HepG2 (cell line): ENCODE data around the gene RTBDN. TPM values are rescaled to one million over a fixed set of nuclear protein-coding genes. Genes with fewer than 3 reads are reported as not detected.

Experiments used
- ADNP ChIP-seq: sonication (generic); formaldehyde crosslinking; IDR thresholded peaks from 2 replicates; pipeline ENCODE4 v1.4.0; 2020; ENCODE audit warnings: missing genetic modification reagents
- ATF1 ChIP-seq: IDR thresholded peaks from 2 replicates; pipeline ENCODE4 v1.6.1; 2016; ENCODE audit warnings: mild to moderate bottlenecking, control low read depth
- ATRX ChIP-seq: sonication (generic); formaldehyde crosslinking; IDR thresholded peaks from 2 replicates; pipeline ENCODE4 v1.4.0; 2020; ENCODE audit warnings: missing genetic modification reagents, borderline replicate concordance
- DPF2 ChIP-seq: sonication (generic); formaldehyde crosslinking; IDR thresholded peaks from 2 replicates; pipeline ENCODE4 v1.4.0; 2020; ENCODE audit warnings: mild to moderate bottlenecking, low read depth, missing genetic modification reagents, borderline replicate concordance
- ELF3 ChIP-seq: IDR thresholded peaks from 2 replicates; pipeline ENCODE4 v1.6.1; 2016; ENCODE audit warnings: missing genetic modification reagents, missing compliant biosample characterization
- ELF4 ChIP-seq: sonication (generic); formaldehyde crosslinking; IDR thresholded peaks from 2 replicates; pipeline ENCODE4 v1.5.0; 2020; ENCODE audit warnings: missing genetic modification reagents, mild to moderate bottlenecking, moderate library complexity, borderline replicate concordance
- FOXA3 ChIP-seq: IDR thresholded peaks from 2 replicates; pipeline ENCODE4 v1.6.1; 2016; ENCODE audit warnings: missing genetic modification reagents, missing compliant biosample characterization
- KLF15 ChIP-seq: sonication (generic); formaldehyde crosslinking; IDR thresholded peaks from 2 replicates; pipeline ENCODE4 v1.8.1; 2023; ENCODE audit warnings: borderline replicate concordance, mild to moderate bottlenecking, inconsistent platforms, missing genetic modification reagents, mixed read lengths
- MBNL3 ChIP-seq: fragments of 250-450 bp; sonication (Bioruptor Pico); conservative IDR thresholded peaks from 2 replicates; pipeline ENCODE4 v1.8.0; 2022; ENCODE audit warnings: mild to moderate bottlenecking, inconsistent platforms
- NFKBIZ ChIP-seq: IDR thresholded peaks from 2 replicates; pipeline ENCODE4 v1.6.1; 2018; ENCODE audit warnings: missing genetic modification reagents, missing compliant biosample characterization
- NR2C2 ChIP-seq: sonication (generic); formaldehyde crosslinking; IDR thresholded peaks from 2 replicates; pipeline ENCODE4 v1.4.0; 2020; ENCODE audit warnings: missing genetic modification reagents, mild to moderate bottlenecking, moderate library complexity, borderline replicate concordance
- RAD21 ChIP-seq: fragments of 450-650 bp; formaldehyde crosslinking; IDR thresholded peaks from 2 replicates; pipeline ENCODE4 v1.5.0; 2020; ENCODE audit warnings: mild to moderate bottlenecking
- SNAPC2 ChIP-seq: sonication (generic); formaldehyde crosslinking; IDR thresholded peaks from 2 replicates; pipeline ENCODE4 v1.8.1; 2022; ENCODE audit warnings: mild to moderate bottlenecking, missing genetic modification reagents
- SOX5 ChIP-seq: IDR thresholded peaks from 2 replicates; pipeline ENCODE4 v1.6.1; 2016; ENCODE audit warnings: borderline replicate concordance
- SP140L ChIP-seq: sonication (generic); formaldehyde crosslinking; IDR thresholded peaks from 2 replicates; pipeline ENCODE4 v1.4.0; 2020; ENCODE audit warnings: missing genetic modification reagents, borderline replicate concordance
- SUZ12 ChIP-seq: fragments of 150-350 bp; IDR thresholded peaks from 2 replicates; pipeline ENCODE4 v1.6.1; 2014; ENCODE audit warnings: low read depth, low read length
- ZFAT ChIP-seq: sonication (generic); formaldehyde crosslinking; conservative IDR thresholded peaks from 2 replicates; pipeline ENCODE4 v1.8.1; 2023; ENCODE audit warnings: missing genetic modification reagents, inconsistent platforms
- ZFP82 ChIP-seq: sonication (generic); formaldehyde crosslinking; IDR thresholded peaks from 2 replicates; pipeline ENCODE4 v1.5.1; 2020; ENCODE audit warnings: mild to moderate bottlenecking, missing genetic modification reagents, borderline replicate concordance
- ZNF207 ChIP-seq: fragments of 450-650 bp; IDR thresholded peaks from 2 replicates; pipeline ENCODE4 v1.6.1; 2016; ENCODE audit warnings: antibody characterized with exemption, borderline replicate concordance
- ZNF3 ChIP-seq: IDR thresholded peaks from 2 replicates; pipeline ENCODE4 v1.7.0; 2017; ENCODE audit warnings: inconsistent platforms
- ZNF354B ChIP-seq: sonication (generic); formaldehyde crosslinking; IDR thresholded peaks from 2 replicates; pipeline ENCODE4 v1.8.0; 2022; ENCODE audit warnings: mild to moderate bottlenecking, missing genetic modification reagents
- ZNF644 ChIP-seq: IDR thresholded peaks from 2 replicates; pipeline ENCODE4 v1.6.1; 2016; ENCODE audit warnings: low read depth
- ZNF792 ChIP-seq: IDR thresholded peaks from 2 replicates; pipeline ENCODE4 v1.6.1; 2016
- polyA plus RNA-seq, 8 experiments: library from polyadenylated mRNA; depleted of rRNA in 3 of 8; stranded (reverse) in 7 of 8; unstranded in 1 of 8; fragments of >200 nt; fragmentation: Illumina TruSeq in 4 of 8; extraction: Trizol in 4 of 8; gene quantifications; 2 replicates each; pipeline versions ENCODE4 v1.2.1 to v1.2.3, GENCODE V29; 2011 to 2016; ENCODE audit warnings: low read depth in 4 of 8, missing spikeins in 1 of 8, mixed read lengths in 1 of 8; ENCODE audit not compliant: insufficient read depth in 1 of 8
- total RNA-seq, 5 experiments: library from RNA; depleted of rRNA; stranded (reverse); fragments of >200 nt; fragmentation: Illumina TruSeq; extraction: Trizol; gene quantifications; 2 replicates each; pipeline ENCODE4 v1.2.3, GENCODE V29; 2016; ENCODE audit warnings: low read depth in 1 of 5
- TF ChIP-seq, protein P1 (sequence below): sonication (generic); formaldehyde crosslinking; IDR thresholded peaks from 2 replicates; pipeline ENCODE4 v1.8.0; 2022; ENCODE audit warnings: missing genetic modification reagents, mild to moderate bottlenecking, moderate library complexity, borderline replicate concordance
- TF ChIP-seq, protein P2 (sequence below): sonication (generic); formaldehyde crosslinking; IDR thresholded peaks from 2 replicates; pipeline ENCODE4 v1.8.0; 2023; ENCODE audit warnings: mild to moderate bottlenecking, missing genetic modification reagents
- TF ChIP-seq, protein P3 (sequence below): sonication (generic); formaldehyde crosslinking; IDR thresholded peaks from 2 replicates; pipeline ENCODE4 v1.4.0; 2020; ENCODE audit warnings: missing genetic modification reagents

RTBDN gene
- total and polyA plus RNA-seq, 2 of the 13 experiments (the other 11 are each of a cell fraction or from before 2014, with no cell fraction given): 0.27 to 0.48 TPM

DNA sequence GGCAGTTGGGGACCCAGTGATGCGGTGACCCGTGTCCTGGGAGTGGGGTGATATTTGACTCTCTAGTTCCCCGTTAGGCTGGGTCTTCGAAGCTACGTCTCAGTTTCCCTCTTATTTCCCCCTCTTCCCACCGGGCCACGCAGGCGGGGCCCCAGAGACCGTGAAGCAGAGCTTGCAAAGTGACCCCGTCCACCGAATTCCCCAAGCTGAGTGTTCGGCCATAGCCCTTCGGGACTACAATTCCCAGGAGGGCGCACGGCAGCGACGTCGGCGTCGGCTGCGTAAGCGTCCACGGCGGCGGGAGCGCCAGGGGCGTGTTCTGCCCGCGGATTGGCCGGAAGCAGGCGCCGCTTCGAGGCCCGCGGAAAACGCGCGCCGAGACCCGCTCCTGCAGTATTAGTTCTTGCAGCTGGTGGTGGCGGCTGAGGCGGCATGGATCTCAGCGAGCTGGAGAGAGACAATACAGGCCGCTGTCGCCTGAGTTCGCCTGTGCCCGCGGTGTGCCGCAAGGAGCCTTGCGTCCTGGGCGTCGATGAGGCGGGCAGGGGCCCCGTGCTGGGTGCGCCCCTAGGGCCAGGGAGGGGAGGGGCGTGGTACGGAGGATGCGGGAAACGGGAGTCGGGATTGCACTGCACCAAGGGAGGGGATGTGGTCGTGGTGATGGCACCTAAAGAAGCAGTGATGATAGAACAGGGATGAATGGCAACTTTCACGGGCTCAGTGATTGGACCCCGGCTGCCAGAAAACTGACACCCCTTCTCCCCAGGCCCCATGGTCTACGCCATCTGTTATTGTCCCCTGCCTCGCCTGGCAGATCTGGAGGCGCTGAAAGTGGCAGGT is 27.9 kb downstream of the RTBDN start, which contains the start of gene RNASEH2A (continued):
- TF ChIP-seq ELF3 (CRISPR knock-in tag) (peak; percentile 72), ADNP (no peak), ZNF644 (no peak), DPF2 (CRISPR knock-in tag) (no peak), ATRX (CRISPR knock-in tag) (no peak), RAD21 (no peak; the same call in 1 of the 2 replicates), ZNF354B (CRISPR knock-in tag) (no peak), NFKBIZ (CRISPR knock-in tag) (no peak), NR2C2 (peak; percentile 80), MBNL3 (CRISPR knock-in tag) (no peak), FOXA3 (peak; percentile 29; the same call in 1 of the 2 replicates), SOX5 (no peak), KLF15 (CRISPR knock-in tag) (peak; percentile 70), SP140L (no peak; the same call in 1 of the 2 replicates), ZNF3 (CRISPR knock-in tag) (no peak), ATF1 (CRISPR knock-in tag) (peak; percentile 92), ZNF792 (peak; percentile 64; the same call in 1 of the 2 replicates), ELF4 (CRISPR knock-in tag) (no peak), ZFP82 (peak; percentile 62; the same call in 1 of the 2 replicates), SUZ12 (peak; percentile 69), ZFAT (0 out of 2 replicates have a peak, but pooled peaks have one; percentile 47), SNAPC2 (CRISPR knock-in tag) (peak; percentile 46; the same call in 1 of the 2 replicates), ZNF207 (no peak)
- TF ChIP-seq, protein P1, sequence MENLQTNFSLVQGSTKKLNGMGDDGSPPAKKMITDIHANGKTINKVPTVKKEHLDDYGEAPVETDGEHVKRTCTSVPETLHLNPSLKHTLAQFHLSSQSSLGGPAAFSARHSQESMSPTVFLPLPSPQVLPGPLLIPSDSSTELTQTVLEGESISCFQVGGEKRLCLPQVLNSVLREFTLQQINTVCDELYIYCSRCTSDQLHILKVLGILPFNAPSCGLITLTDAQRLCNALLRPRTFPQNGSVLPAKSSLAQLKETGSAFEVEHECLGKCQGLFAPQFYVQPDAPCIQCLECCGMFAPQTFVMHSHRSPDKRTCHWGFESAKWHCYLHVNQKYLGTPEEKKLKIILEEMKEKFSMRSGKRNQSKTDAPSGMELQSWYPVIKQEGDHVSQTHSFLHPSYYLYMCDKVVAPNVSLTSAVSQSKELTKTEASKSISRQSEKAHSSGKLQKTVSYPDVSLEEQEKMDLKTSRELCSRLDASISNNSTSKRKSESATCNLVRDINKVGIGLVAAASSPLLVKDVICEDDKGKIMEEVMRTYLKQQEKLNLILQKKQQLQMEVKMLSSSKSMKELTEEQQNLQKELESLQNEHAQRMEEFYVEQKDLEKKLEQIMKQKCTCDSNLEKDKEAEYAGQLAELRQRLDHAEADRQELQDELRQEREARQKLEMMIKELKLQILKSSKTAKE (CRISPR knock-in tag): no peak; the same call in 1 of the 2 replicates
- TF ChIP-seq, protein P2, sequence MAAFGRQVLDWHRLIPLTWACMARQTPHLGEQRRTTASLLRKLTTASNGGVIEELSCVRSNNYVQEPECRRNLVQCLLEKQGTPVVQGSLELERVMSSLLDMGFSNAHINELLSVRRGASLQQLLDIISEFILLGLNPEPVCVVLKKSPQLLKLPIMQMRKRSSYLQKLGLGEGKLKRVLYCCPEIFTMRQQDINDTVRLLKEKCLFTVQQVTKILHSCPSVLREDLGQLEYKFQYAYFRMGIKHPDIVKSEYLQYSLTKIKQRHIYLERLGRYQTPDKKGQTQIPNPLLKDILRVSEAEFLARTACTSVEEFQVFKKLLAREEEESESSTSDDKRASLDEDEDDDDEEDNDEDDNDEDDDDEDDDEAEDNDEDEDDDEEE (CRISPR knock-in tag): no peak; the same call in 1 of the 2 replicates
- TF ChIP-seq, protein P3, sequence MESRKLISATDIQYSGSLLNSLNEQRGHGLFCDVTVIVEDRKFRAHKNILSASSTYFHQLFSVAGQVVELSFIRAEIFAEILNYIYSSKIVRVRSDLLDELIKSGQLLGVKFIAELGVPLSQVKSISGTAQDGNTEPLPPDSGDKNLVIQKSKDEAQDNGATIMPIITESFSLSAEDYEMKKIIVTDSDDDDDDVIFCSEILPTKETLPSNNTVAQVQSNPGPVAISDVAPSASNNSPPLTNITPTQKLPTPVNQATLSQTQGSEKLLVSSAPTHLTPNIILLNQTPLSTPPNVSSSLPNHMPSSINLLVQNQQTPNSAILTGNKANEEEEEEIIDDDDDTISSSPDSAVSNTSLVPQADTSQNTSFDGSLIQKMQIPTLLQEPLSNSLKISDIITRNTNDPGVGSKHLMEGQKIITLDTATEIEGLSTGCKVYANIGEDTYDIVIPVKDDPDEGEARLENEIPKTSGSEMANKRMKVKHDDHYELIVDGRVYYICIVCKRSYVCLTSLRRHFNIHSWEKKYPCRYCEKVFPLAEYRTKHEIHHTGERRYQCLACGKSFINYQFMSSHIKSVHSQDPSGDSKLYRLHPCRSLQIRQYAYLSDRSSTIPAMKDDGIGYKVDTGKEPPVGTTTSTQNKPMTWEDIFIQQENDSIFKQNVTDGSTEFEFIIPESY: peak; percentile 40; the same call in 1 of the 2 replicates
